ENCODE data around the gene FCRLA.
"Not testable (repeated sequence)": the region's sequence is repeated elsewhere in the genome, so short reads cannot be mapped to it uniquely, and the experiment has no call there.

FCRLA gene

GRCh38 chr1:161706482-161707347, at the start of gene FCRLA:
FCRLA (plus strand) TSS chr1:161707229; CDS start chr1:161707265, 36 bp downstream.
- TF ChIP-seq, protein P1, sequence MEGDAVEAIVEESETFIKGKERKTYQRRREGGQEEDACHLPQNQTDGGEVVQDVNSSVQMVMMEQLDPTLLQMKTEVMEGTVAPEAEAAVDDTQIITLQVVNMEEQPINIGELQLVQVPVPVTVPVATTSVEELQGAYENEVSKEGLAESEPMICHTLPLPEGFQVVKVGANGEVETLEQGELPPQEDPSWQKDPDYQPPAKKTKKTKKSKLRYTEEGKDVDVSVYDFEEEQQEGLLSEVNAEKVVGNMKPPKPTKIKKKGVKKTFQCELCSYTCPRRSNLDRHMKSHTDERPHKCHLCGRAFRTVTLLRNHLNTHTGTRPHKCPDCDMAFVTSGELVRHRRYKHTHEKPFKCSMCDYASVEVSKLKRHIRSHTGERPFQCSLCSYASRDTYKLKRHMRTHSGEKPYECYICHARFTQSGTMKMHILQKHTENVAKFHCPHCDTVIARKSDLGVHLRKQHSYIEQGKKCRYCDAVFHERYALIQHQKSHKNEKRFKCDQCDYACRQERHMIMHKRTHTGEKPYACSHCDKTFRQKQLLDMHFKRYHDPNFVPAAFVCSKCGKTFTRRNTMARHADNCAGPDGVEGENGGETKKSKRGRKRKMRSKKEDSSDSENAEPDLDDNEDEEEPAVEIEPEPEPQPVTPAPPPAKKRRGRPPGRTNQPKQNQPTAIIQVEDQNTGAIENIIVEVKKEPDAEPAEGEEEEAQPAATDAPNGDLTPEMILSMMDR (conservative IDR thresholded peaks at IDR 0.05): no peak
- H3K27ac ChIP-seq: no peak within 1 kb of the TSS

DNA sequence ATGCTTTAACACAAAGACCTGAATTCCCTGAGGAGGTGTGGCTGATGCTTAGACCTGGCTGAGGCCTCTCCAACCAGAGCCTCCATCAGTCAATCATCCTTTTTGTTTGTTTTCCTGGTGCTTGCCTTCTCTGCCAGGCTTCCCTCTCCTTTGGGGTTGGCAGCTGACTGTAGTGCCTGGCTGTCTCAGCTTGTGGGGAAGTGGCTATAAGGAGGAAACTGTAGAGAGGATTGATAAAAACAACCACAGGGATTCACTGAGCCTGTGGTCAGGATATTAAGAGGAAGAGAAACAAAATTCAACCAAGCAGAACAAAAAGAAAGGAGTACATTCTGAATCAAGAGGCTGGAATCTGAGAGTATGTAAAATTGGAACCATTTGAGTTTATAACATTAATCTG, 48.5 kb upstream of the FCRLA start:
- not testable (repeated sequence) for H3K27ac ChIP-seq

- not testable (repeated sequence) for H3K27ac ChIP-seq
Observed at GRCh38 chr1:161661660-161662311, 45.2 kb upstream of the FCRLA start.

- H3K27ac ChIP-seq: not testable (repeated sequence)
Observed at GRCh38 chr1:161662684-161663339, 44.2 kb upstream of the FCRLA start, which contains the start of gene FCGR2B. FCGR2B (plus strand) TSS chr1:161663143; CDS start chr1:161663242, 99 bp downstream.

- H3K27ac ChIP-seq: not testable (repeated sequence)
Observed at GRCh38 chr1:161663569-161663968, 43.5 kb upstream of the FCRLA start.

- H3K27ac ChIP-seq: not testable (repeated sequence)
Observed at GRCh38 chr1:161664689-161665088, 42.3 kb upstream of the FCRLA start.

DNA sequence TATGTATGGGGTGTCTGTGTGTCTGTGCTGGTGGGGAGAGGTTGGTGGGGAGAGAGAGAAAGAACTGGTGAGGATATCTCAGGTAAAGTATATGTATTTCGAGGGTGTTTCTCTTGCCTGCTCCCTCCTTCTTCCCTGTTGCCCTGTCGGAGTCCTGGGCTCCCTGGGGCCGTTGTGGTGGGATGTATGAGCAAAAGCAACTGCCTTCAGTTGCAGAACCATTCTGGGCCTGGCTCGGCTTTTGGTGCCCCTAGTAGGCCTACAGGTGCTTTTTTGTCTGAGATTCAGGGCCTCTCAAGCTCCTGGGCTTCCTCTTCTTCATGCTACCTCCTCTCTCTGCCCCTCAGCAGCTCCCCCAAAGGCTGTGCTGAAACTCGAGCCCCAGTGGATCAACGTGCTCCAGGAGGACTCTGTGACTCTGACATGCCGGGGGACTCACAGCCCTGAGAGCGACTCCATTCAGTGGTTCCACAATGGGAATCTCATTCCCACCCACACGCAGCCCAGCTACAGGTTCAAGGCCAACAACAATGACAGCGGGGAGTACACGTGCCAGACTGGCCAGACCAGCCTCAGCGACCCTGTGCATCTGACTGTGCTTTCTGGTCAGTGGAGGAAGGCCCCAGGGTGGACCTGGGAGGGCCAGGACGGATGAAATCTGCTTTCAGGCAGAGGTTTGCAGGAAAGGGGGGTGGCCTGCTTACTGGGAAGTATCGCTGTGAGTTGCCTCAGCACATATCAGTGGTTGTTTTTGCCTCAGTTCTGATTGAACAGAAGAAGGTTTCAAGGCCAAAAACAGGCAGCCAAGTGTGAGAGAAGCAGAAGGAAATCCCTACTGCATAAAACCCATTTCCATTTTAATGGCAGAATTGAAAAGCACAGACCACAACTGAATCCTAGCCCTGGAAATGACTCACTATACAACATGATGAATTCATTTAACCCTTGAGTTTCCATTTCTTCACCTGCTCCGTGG, 35.7 kb upstream of the FCRLA start:
- not testable (repeated sequence) for H3K27ac ChIP-seq

DNA sequence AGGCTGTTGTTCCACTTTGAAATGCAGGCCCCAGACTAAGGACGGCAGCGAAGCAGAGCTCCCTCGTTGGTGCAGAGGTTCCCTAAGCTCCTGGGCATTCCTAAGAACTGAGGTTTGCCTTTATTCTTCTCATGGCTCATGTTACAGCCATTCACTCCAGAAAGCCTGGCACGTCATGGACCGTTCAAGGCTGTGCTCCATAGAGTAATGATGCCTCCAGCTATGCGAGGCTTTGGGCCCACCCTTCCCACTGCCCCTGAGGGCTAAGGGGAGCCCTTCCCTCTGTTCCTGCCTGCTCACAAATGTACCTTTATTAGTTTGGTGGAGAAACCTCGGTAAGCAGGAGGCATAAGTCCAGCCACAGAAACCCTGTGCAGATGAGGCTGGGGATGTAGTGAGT, 33.6 kb upstream of the FCRLA start:
- not testable (repeated sequence) for H3K27ac ChIP-seq

GRCh38 chr1:161674447-161674846, 32.6 kb upstream of the FCRLA start:
- not testable (repeated sequence) for H3K27ac ChIP-seq

GRCh38 chr1:161674908-161675307, 32.1 kb upstream of the FCRLA start:
- not testable (repeated sequence) for H3K27ac ChIP-seq

DNA sequence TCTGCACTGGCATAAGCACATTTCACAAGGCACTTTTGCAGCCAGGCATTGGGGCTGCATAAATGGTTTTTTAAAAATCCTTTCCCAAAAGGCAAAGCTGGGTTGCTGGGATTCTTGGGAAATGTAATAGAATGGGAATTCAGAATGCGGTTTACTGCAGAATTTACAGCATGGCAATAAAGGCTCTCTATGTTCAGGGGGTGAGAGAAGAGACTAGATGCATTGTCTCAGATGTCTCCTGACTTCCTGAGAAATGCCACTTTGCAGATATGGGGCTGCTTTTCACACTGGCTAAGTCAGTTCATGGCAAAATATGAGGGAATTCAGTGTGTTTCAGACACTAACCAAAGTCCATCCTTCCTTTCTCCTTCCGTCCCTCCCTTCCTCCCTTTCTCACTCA, 30.6 kb upstream of the FCRLA start:
- TF ChIP-seq, protein P1 (conservative IDR thresholded peaks at IDR 0.05): no peak
- no peak overlapping the region for H3K27ac ChIP-seq

GRCh38 chr1:161676958-161677689, 29.9 kb upstream of the FCRLA start:
- no peak overlapping the region for H3K27ac ChIP-seq
- TF ChIP-seq, protein P1 (conservative IDR thresholded peaks at IDR 0.05): no peak
